HepG2 (cell line): ENCODE results near the gene WTAP. TPM values are rescaled to one million over a fixed set of nuclear protein-coding genes. Genes with fewer than 3 reads are reported as not detected.

Experiments
- ATAC-seq: fragments of 200-7000 bp; cut with Tn5 transposase; 3 replicates; pipeline ENCODE4 v1.9.1; 2020; ENCODE audit warnings: mild to moderate bottlenecking, moderate library complexity
- BruUV-seq: library from RNA; stranded (reverse); fragments of 400-500 nt; replicated peaks from 2 replicates; lab custom pipeline; 2021; lab: Mats Ljungman, UMichigan
- CTCF ChIA-PET: fragments of 300-600 bp; formaldehyde crosslinking; extraction: SDS; loops from one replicate; lab custom pipeline; 2021; ENCODE audit warnings: low total read pairs, inconsistent platforms, low intra/inter-chr PET ratio; lab: Yijun Ruan, JAX
- POLR2A ChIA-PET: fragments of 350-600 bp; sonication (Branson Sonifier 250); formaldehyde crosslinking; loops from one replicate; lab custom pipeline; 2020; ENCODE audit warnings: antibody characterized with exemption, inconsistent platforms; lab: Yijun Ruan, JAX
- DNase-seq: peaks from one replicate; pipeline ENCODE4 v3.0.0-alpha.2; 2015; ENCODE audit warnings: low spot score
- FAIRE-seq: peaks from 3 replicates; lab custom pipeline; 2011; peaks lifted over from hg19 to GRCh38; lab: Jason Lieb, UNC
- H2AFZ ChIP-seq: one replicate; pipeline ENCODE4 v1.6.1; 2011; ENCODE audit warnings: low read length, inconsistent platforms
- H3K27ac ChIP-seq: fragments of 300-600 bp; 3 replicates; pipeline ENCODE4 v1.8.0; 2011; ENCODE audit warnings: mixed run types, mild to moderate bottlenecking, mixed read lengths, low read length, inconsistent platforms; ENCODE audit not compliant: insufficient read depth; ENCODE audit errors: extremely low read length
- H3K27me3 ChIP-seq, 2 experiments: fragments of 200-600 bp in 1 of 2; 2 replicates in 1 of 2; 3 replicates in 1 of 2; pipeline versions ENCODE4 v1.6.0 to v1.8.0; 2011; ENCODE audit warnings: low read length in 2 of 2, mild to moderate bottlenecking in 2 of 2, moderate library complexity in 2 of 2, inconsistent platforms in 1 of 2; ENCODE audit not compliant: insufficient read depth in 2 of 2, control insufficient read depth in 1 of 2
- H3K36me3 ChIP-seq, 2 experiments: fragments of 200-600 bp in 1 of 2; replicated peaks in 1 of 2; 2 replicates in 1 of 2; 3 replicates in 1 of 2; pipeline versions ENCODE4 v1.5.1 to v1.8.0; 2011; ENCODE audit warnings: low read length in 2 of 2, inconsistent platforms in 1 of 2; ENCODE audit not compliant: insufficient read depth in 2 of 2, control insufficient read depth in 1 of 2
- H3K4me1 ChIP-seq: 2 replicates; pipeline ENCODE4 v1.5.1; 2012; ENCODE audit warnings: low read length, inconsistent platforms; ENCODE audit not compliant: insufficient read depth
- H3K4me2 ChIP-seq: 2 replicates; pipeline ENCODE4 v1.6.0; 2011; ENCODE audit warnings: low read depth, low read length, inconsistent platforms
- H3K4me3 ChIP-seq, 3 experiments: fragments of 200-600 bp in 1 of 3; sonication (generic), shearing (Covaris generic) in 1 of 3; replicated peaks in 1 of 3; 2 replicates each; pipeline ENCODE4 v1.5.1; 2011 to 2016; ENCODE audit warnings: low read length in 3 of 3, inconsistent platforms in 2 of 3, low read depth in 2 of 3, mild to moderate bottlenecking in 2 of 3, control low read depth in 1 of 3, mixed read lengths in 1 of 3; ENCODE audit not compliant: insufficient read depth in 1 of 3
- H3K79me2 ChIP-seq: one replicate; pipeline ENCODE4 v1.6.1; 2011; ENCODE audit warnings: low read length, inconsistent platforms; ENCODE audit not compliant: insufficient read depth
- H3K9ac ChIP-seq: 2 replicates; pipeline ENCODE4 v1.6.0; 2011; ENCODE audit warnings: mild to moderate bottlenecking, low read depth, low read length, inconsistent platforms; ENCODE audit not compliant: insufficient read depth
- H3K9me3 ChIP-seq: 2 replicates; pipeline ENCODE4 v1.5.1; 2012; ENCODE audit warnings: mild to moderate bottlenecking, low read length
- H4K20me1 ChIP-seq: 2 replicates; pipeline ENCODE4 v1.6.0; 2011; ENCODE audit warnings: inconsistent platforms, mild to moderate bottlenecking, low read length, moderate library complexity; ENCODE audit not compliant: insufficient read depth
- CENPX ChIP-seq: sonication (generic); formaldehyde crosslinking; IDR thresholded peaks from 2 replicates; pipeline ENCODE4 v1.9.0; 2021; ENCODE audit warnings: mild to moderate bottlenecking, missing genetic modification reagents, moderate library complexity
- CHCHD3 ChIP-seq: sonication (generic); formaldehyde crosslinking; IDR thresholded peaks from 2 replicates; pipeline ENCODE4 v1.8.0; 2022; ENCODE audit warnings: mild to moderate bottlenecking, missing genetic modification reagents, moderate library complexity
- DR1 ChIP-seq: sonication (generic); formaldehyde crosslinking; IDR thresholded peaks from 2 replicates; pipeline ENCODE4 v1.8.0; 2021; ENCODE audit warnings: mild to moderate bottlenecking, missing genetic modification reagents, inconsistent platforms
- ELF3 ChIP-seq: IDR thresholded peaks from 2 replicates; pipeline ENCODE4 v1.6.1; 2016; ENCODE audit warnings: missing genetic modification reagents, missing compliant biosample characterization
- GTF3A ChIP-seq: sonication (generic); formaldehyde crosslinking; conservative IDR thresholded peaks from 2 replicates; pipeline ENCODE4 v1.4.0; 2020; ENCODE audit warnings: mild to moderate bottlenecking, missing genetic modification reagents
- IKZF4 ChIP-seq: sonication (generic); formaldehyde crosslinking; IDR thresholded peaks from 2 replicates; pipeline ENCODE4 v1.5.1; 2020; ENCODE audit warnings: borderline replicate concordance, mild to moderate bottlenecking, low read depth, missing genetic modification reagents; ENCODE audit errors: not compliant biosample characterization
- MYNN ChIP-seq: sonication (generic); formaldehyde crosslinking; IDR thresholded peaks from 2 replicates; pipeline ENCODE4 v1.4.0; 2020; ENCODE audit warnings: mild to moderate bottlenecking, low read depth, missing genetic modification reagents
- NPAS2 ChIP-seq: sonication (generic); formaldehyde crosslinking; IDR thresholded peaks from 2 replicates; pipeline ENCODE4 v1.8.0; 2022; ENCODE audit warnings: mild to moderate bottlenecking, missing genetic modification reagents, borderline replicate concordance
- RXRA ChIP-seq: sonication (generic); formaldehyde crosslinking; IDR thresholded peaks from 2 replicates; pipeline ENCODE4 v1.5.1; 2020; ENCODE audit warnings: missing genetic modification reagents
- YEATS2 ChIP-seq: sonication (generic); formaldehyde crosslinking; IDR thresholded peaks from 2 replicates; pipeline ENCODE4 v1.4.0; 2020; ENCODE audit warnings: missing genetic modification reagents, borderline replicate concordance
- ZNF12 ChIP-seq: sonication (generic); formaldehyde crosslinking; IDR thresholded peaks from 2 replicates; pipeline ENCODE4 v1.5.0; 2020; ENCODE audit warnings: missing genetic modification reagents
- ZNF296 ChIP-seq: sonication (generic); formaldehyde crosslinking; conservative IDR thresholded peaks from 2 replicates; pipeline ENCODE4 v1.5.0; 2020; ENCODE audit warnings: mild to moderate bottlenecking, missing genetic modification reagents
- ZNF343 ChIP-seq: sonication (generic); formaldehyde crosslinking; IDR thresholded peaks from 2 replicates; pipeline ENCODE4 v1.4.0; 2020; ENCODE audit warnings: mild to moderate bottlenecking, missing genetic modification reagents
- ZNF550 ChIP-seq: sonication (generic); formaldehyde crosslinking; IDR thresholded peaks from 2 replicates; pipeline ENCODE4 v1.4.0; 2020; ENCODE audit warnings: mild to moderate bottlenecking, missing genetic modification reagents, borderline replicate concordance
- ZNF782 ChIP-seq: sonication (generic); formaldehyde crosslinking; IDR thresholded peaks from 2 replicates; pipeline ENCODE4 v1.4.0; 2020; ENCODE audit warnings: missing genetic modification reagents, mild to moderate bottlenecking, borderline replicate concordance
- ZSCAN20 ChIP-seq: sonication (generic); formaldehyde crosslinking; IDR thresholded peaks from 2 replicates; pipeline ENCODE4 v1.4.0; 2020; ENCODE audit warnings: missing genetic modification reagents, mild to moderate bottlenecking, borderline replicate concordance
- ZUFSP ChIP-seq: sonication (generic); formaldehyde crosslinking; IDR thresholded peaks from 2 replicates; pipeline ENCODE4 v1.9.0; 2021; ENCODE audit warnings: missing genetic modification reagents, mild to moderate bottlenecking, borderline replicate concordance
- WGBS: methylation state at CpG from one replicate; pipeline ENCODE4 v1.1.6; 2017; ENCODE audit warnings: low lambda C conversion rate; 5-methylcytosine and 5-hydroxymethylcytosine counted together
- in situ Hi-C: cut with HindIII; loops from 2 replicates; pipeline ENCODE4 v1.10.0; 2017; ENCODE audit warnings: low pct_unique_long_range_greater_than_20kb; ENCODE audit not compliant: extremely low pct_ligation_motif_present
- intact Hi-C: fragments of 100-400 bp; cut with micrococcal nuclease; formaldehyde crosslinking; loops from one replicate; pipeline ENCODE4 v1.10.0; 2022; ENCODE audit not compliant: unreplicated experiment
- polyA plus RNA-seq, 8 experiments: library from polyadenylated mRNA; depleted of rRNA in 3 of 8; stranded (reverse) in 7 of 8; unstranded in 1 of 8; fragments of >200 nt; fragmentation: Illumina TruSeq in 4 of 8; extraction: Trizol in 4 of 8; gene quantifications; 2 replicates each; pipeline versions ENCODE4 v1.2.1 to v1.2.3, GENCODE V29; 2011 to 2016; ENCODE audit warnings: low read depth in 4 of 8, missing spikeins in 1 of 8, mixed read lengths in 1 of 8; ENCODE audit not compliant: insufficient read depth in 1 of 8
- total RNA-seq, 5 experiments: library from RNA; depleted of rRNA; stranded (reverse); fragments of >200 nt; fragmentation: Illumina TruSeq; extraction: Trizol; gene quantifications; 2 replicates each; pipeline ENCODE4 v1.2.3, GENCODE V29; 2016; ENCODE audit warnings: low read depth in 1 of 5
- TF ChIP-seq, protein P1 (sequence below): sonication (generic); formaldehyde crosslinking; IDR thresholded peaks from 2 replicates; pipeline ENCODE4 v1.8.1; 2023; ENCODE audit warnings: mild to moderate bottlenecking, moderate library complexity, missing genetic modification reagents
- TF ChIP-seq, protein P2 (sequence below): sonication (generic); formaldehyde crosslinking; IDR thresholded peaks from 2 replicates; pipeline ENCODE4 v1.4.0; 2020; ENCODE audit warnings: missing genetic modification reagents

Gene WTAP
- total and polyA plus RNA-seq, 2 of the 13 experiments (the other 11 are each of a cell fraction or from before 2014, with no cell fraction given) = 31.6 to 167 TPM

DNA sequence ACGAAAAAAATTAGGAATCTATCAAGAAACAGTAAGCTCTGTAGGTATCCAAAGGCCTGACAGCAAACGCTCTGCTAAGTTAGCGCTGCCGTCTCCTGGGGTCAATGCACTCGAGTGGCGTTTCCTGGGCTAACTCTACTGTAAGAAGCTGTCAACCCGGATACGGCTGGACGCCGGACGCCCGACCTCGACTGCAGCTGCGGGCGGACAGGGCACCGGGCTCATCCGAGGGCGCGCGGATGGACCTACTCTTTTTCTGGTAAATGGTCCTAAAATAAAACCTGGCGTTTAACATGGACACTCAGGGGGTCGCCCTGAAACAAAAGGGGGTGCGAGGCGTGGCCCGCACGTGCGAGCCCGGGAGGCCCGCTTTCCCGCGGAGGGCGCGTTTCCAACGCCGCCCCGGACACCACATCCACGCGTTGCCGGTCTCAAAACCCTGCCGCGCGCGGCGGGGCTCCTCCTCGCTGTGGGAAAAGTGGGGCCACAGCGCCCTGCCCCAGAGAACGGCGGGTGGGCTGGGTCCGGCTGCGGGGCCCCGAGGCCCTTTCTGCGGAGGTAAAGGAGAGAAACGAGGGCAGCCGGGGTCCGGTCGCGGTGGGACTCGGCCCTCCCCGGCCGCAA lies 61.6 kb downstream of the WTAP start:
- no peak for FAIRE-seq
- peaks cover 68% of the 10 kb centered on the region for H3K4me1 ChIP-seq
- CTCF ChIA-PET = no interaction called here
- peaks cover 21% of the 10 kb centered on the region for H4K20me1 ChIP-seq
- no peaks in the 10 kb centered on the region for H3K9me3 ChIP-seq
- H3K27me3 ChIP-seq = no peaks in the 10 kb centered on the region; a peak in 1 of 5 replicates
- peak; percentile 47 for DNase-seq
- peak; percentile 41 for ATAC-seq
- H3K79me2 ChIP-seq = peaks cover 86% of the 10 kb centered on the region
- H3K4me2 ChIP-seq = peak overlapping the region; percentile 99
- WGBS = 1% methylated on average over 34 of the region's 60 CpGs
- no peak overlapping the region for H2AFZ ChIP-seq
- peak overlapping the region; percentile 92 for H3K9ac ChIP-seq
- in situ Hi-C loops = loop anchor here (5.0 kb wide), 1 partner anchor 62 kb away; the partner anchor contains the start of gene WTAP
- H3K36me3 ChIP-seq = peaks cover 3 to 38% of the 10 kb centered on the region in 2 experiments; a peak in 4 of 5 replicates
- intact Hi-C loops = loop anchor here (1.0 to 2.0 kb wide), 2 partner anchors 27 to 62 kb away; partner anchors contain the start of genes ACAT2 and WTAP
- POLR2A ChIA-PET = interaction anchor here (1.2 to 7.1 kb wide), 15 partner anchors 10 to 606 kb away, joined by 3 to 165 read pairs (median 8); partner anchors contain the start of genes ACAT2, PNLDC1, SOD2 and WTAP
- peak overlapping the region; percentile 91 for H3K27ac ChIP-seq
- BruUV-seq = TSS peak; percentile 54
- H3K4me3 ChIP-seq = peak overlapping the region; percentile 85 to 94 (median 91)
- TF ChIP-seq ZNF296 (CRISPR knock-in tag) = peak; percentile 17; the same call in 1 of the 2 replicates
- TF ChIP-seq RXRA (CRISPR knock-in tag) = peak; percentile 84
- TF ChIP-seq IKZF4 (CRISPR knock-in tag) = no peak
- 0 out of 2 replicates have a peak, but pooled peaks have one; percentile 17 for TF ChIP-seq ZNF12 (CRISPR knock-in tag)
- no peak for TF ChIP-seq YEATS2 (CRISPR knock-in tag)
- 0 out of 2 replicates have a peak, but pooled peaks have one; percentile 42 for TF ChIP-seq CENPX (CRISPR knock-in tag)
- 0 out of 2 replicates have a peak, but pooled peaks have one; percentile 13 for TF ChIP-seq NPAS2 (CRISPR knock-in tag)
- TF ChIP-seq, protein P1, sequence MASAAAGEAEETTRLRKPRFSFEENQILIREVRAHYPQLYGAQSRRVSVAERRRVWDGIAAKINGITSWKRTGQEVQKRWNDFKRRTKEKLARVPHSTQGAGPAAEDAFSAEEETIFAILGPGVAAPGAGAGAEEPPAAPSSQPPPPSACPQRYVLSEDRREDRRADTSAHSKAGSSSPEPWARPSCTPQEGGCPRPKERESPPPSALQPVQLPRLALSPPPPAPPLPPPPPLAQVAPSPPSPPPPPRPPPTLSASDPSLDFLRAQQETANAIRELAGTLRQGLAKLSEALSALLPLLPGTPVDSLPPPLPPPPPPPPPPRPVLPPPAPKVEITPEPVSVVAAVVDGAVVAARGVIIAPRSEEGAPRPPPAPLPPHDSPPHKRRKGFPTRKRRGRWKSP (CRISPR knock-in tag) = 0 out of 2 replicates have a peak, but pooled peaks have one; percentile 5
- peak; percentile 51; the same call in 1 of the 2 replicates for TF ChIP-seq ZSCAN20 (CRISPR knock-in tag)
- 0 out of 2 replicates have a peak, but pooled peaks have one; percentile 88 for TF ChIP-seq ZUFSP (CRISPR knock-in tag)
- peak; percentile 62; the same call in 1 of the 2 replicates for TF ChIP-seq ZNF782 (CRISPR knock-in tag)
- TF ChIP-seq GTF3A (CRISPR knock-in tag) = 0 out of 2 replicates have a peak, but pooled peaks have one; percentile 23
- no peak for TF ChIP-seq DR1
- peak; percentile 32; the same call in 1 of the 2 replicates for TF ChIP-seq CHCHD3
- peak; percentile 27; the same call in 1 of the 2 replicates for TF ChIP-seq ZNF343 (CRISPR knock-in tag)
- TF ChIP-seq MYNN (CRISPR knock-in tag) = no peak
- TF ChIP-seq, protein P2, sequence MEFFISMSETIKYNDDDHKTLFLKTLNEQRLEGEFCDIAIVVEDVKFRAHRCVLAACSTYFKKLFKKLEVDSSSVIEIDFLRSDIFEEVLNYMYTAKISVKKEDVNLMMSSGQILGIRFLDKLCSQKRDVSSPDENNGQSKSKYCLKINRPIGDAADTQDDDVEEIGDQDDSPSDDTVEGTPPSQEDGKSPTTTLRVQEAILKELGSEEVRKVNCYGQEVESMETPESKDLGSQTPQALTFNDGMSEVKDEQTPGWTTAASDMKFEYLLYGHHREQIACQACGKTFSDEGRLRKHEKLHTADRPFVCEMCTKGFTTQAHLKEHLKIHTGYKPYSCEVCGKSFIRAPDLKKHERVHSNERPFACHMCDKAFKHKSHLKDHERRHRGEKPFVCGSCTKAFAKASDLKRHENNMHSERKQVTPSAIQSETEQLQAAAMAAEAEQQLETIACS (CRISPR knock-in tag) = peak; percentile 12; the same call in 1 of the 2 replicates
- 0 out of 2 replicates have a peak, but pooled peaks have one; percentile 18 for TF ChIP-seq ZNF550 (CRISPR knock-in tag)
- 0 out of 2 replicates have a peak, but pooled peaks have one; percentile 21 for TF ChIP-seq ELF3
